ENCODE data around the gene S100A1. TPM values are rescaled to one million over a fixed set of nuclear protein-coding genes. Genes with fewer than 3 reads are reported as not detected.
"Not testable (repeated sequence)": the region's sequence is repeated elsewhere in the genome, so short reads cannot be mapped to it uniquely, and the experiment has no call there.

The S100A1 gene
- total RNA-seq, 1 experiment from 2014 or later: 0.91 TPM

GRCh38 chr1:153630384-153630783 is 2.1 kb downstream of the S100A1 start:
- no peak for DNase-seq (ENCODE audit: low spot score)

DNA sequence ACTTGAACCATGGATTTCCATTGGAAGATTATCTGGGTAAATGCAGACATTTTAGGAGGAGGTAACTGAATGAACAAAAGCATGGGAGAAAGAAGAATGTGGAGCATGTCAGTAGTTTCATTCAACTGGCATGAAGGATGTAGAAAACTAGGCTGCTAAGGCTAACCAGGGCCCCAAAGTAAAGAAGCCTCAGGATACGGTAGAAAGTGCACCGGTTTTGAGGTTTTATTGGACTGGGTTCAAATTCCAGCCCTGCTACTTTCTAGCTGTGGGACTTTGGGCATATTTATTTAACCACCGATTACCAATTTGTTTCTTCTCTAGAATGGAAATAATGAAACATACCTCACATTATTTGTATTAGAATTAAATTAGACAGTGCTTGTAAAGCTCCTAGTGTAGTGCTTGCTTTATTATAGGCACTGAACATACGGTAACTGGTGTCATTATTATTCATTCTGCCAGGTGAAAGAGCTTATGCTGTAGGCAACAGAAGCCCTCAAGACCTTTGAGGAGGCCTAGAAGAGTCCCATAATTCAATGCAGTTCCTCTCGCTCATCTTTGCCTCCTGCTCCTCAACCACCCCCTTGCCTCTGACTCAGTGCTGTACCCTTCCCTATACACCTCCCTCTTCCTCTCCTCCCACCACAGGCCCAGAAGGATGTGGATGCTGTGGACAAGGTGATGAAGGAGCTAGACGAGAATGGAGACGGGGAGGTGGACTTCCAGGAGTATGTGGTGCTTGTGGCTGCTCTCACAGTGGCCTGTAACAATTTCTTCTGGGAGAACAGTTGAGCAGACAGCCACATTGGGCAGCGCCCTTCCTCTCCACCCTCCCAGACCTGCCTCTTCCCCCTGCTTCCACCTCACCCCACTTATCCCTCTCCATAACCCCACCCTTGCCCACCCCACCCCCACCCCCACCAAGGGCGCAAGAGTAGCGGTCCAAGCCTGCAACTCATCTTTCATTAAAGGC is 3.1 kb downstream of the S100A1 start:
- no peak for DNase-seq (ENCODE audit: low spot score)

- no peak for DNase-seq (ENCODE audit: low spot score)
These were observed 5.0 kb downstream of the S100A1 start for GRCh38 chr1:153633161-153633753.

DNA sequence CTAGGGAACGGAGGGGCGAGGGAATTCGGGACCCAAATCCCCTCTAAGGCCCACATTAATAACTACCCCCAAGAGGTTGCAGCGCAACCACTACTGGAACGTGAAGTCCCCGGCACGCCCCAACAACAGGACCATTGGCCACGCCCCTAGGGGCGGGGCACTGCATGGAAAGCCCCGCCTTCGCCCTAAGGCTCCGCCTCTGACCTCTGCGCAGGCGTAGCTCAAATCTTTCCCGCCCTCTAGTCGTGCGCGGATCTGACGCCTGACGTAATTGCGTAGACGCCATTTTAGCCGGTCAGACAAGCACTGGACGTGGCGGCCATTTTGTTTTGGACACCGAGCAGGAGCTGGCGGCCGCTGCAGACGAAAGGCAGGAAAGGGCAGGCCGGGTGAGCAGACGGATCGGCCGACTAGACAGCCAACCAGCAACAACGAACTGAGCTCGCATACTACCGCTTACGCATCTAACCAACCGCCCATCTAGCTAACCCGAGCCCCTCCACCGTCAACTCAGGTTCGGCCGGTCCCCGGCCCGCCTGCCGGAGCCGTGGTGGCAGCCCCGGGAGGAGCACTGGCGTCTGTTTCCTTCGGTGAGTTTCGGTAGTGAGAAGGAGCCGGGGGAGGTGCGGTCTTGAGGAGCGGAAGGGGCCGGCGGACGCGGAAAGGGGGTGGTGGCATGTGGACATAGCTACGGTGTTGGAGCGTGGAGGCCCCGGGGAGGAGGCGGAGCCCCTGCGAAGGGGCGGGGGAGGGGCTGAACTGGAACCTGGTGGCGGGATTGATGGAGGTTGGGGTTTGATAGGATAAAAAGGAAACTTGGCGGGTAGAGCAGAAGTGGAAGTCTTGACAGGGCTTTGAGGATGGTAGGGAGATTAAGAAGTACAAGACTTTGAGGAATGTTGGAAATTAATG is 5.8 kb downstream of the S100A1 start, which contains the start of gene CHTOP:
TSS of gene CHTOP (plus strand) at position 313 of the 912 bp plus-strand sequence. CDS start 2,523 bp downstream, outside the sequence.
- peak; percentile 98 for DNase-seq (ENCODE audit: low spot score)

DNA sequence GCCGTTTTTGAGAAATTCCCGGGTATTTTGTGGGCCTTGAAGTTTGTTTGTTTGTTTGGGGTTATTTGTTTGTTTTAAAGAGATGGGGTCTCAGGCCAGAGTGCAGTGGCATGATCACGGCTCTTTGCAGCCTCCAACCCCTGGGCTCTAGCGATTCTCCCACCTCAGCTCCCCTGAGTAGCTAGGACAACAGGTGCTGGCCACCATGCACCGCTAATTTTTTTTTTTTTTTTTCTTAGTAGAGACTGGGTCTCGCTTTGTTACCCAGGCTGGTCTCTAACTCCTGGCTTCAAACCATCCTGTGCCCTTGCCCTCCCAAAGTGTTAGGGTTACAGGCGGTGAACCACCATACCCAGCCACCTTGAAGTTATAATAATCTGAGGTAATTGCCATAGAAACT is 7.6 kb downstream of the S100A1 start:
- no peak for DNase-seq (ENCODE audit: low spot score)

DNA sequence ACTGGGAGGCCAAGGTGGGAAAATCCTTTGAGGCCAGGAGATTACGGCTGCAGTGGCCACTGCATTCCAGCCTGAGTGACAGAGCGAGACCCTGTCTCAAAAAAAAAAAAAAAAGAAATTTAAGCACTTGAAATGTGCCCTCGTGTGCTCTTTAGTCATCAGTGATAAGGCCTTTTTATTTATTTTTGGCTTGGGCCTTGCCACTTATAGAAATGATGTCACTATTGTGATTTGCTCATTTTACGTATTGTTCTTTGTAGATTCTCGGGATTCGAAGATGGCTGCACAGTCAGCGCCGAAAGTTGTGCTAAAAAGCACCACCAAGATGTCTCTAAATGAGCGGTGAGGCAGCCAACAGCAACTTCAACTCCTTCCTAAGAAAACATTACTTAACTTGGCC is 8.1 kb downstream of the S100A1 start:
- DNase-seq (ENCODE audit: low spot score): no peak

GRCh38 chr1:153638261-153638660 is 10.0 kb downstream of the S100A1 start:
- DNase-seq (ENCODE audit: low spot score): no peak

DNA sequence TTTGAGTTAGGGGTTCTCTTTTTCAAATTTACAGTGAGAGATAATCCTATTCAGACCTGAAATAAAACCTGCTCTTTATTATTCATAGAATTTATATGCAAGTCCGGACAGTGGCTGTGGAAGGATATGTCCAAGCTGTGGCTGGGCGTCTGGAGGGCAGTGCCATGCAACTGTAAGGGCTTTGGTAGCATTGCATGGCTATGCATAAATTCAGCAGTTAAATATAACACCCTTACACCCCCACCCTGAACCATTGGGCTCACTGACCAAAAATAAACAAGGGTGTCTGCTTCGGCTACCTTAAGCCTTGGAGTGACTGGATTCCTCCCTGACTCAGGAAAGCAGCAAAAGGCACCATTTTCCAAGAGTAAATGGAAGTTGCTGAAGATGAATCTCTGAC is 11.0 kb downstream of the S100A1 start:
- DNase-seq (ENCODE audit: low spot score): no peak

- not testable (repeated sequence) for DNase-seq (ENCODE audit: low spot score)
These were observed 12.0 kb downstream of the S100A1 start for GRCh38 chr1:153640213-153640612.

DNA sequence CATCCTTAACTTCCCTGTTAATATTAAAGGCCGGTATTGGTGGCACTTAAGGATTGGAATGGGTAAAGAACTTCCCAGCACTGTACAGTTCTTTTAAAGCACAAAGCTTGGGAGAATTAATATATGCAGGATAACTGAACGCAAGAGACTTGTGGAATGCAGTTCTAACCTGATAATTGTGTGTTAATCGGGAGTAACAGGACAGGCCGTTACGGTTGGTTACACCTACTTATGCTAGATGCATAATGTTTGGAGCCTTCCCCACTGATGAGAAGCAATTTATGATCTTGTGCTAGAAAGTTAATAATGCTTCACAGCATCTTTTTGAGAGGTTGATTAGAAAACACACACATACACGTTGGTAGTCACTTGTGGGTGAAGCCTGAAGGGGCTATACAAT is 12.6 kb downstream of the S100A1 start:
- no peak for DNase-seq (ENCODE audit: low spot score)

DNA sequence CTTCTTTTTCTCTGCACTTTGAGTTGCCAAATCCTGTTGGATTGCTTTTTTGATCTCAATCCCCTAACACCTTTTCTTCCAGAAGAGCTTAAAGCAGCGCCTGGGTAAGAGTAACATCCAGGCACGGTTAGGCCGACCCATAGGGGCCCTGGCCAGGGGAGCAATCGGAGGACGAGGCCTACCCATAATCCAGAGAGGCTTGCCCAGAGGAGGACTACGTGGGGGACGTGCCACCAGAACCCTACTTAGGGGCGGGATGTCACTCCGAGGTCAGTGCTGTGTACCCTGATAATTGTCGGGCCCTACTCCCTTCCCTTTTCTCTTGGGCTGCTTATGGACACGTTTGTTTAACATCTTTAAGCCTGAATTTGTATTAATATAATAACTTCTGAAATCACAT is 13.9 kb downstream of the S100A1 start:
- no peak for DNase-seq (ENCODE audit: low spot score)

DNA sequence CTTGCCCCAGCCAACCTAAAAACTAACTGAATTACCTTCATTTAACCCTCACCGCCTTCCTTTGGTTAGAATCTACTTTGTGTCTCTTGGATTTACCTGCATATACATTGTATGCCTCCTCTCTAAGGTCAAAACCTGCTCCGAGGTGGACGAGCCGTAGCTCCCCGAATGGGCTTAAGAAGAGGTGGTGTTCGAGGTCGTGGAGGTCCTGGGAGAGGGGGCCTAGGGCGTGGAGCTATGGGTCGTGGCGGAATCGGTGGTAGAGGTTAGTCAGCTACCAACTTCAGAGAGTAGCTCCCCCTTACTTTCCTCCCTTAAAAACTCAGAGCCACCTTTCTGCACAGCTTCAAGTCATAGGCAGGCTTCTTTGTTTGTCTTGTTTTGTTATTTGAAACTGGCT is 14.9 kb downstream of the S100A1 start:
- no peak for DNase-seq (ENCODE audit: low spot score)

- DNase-seq (ENCODE audit: low spot score): no peak
These were observed 15.6 kb downstream of the S100A1 start for GRCh38 chr1:153643816-153644215.

GRCh38 chr1:153646672-153647345 is 18.6 kb downstream of the S100A1 start:
- no peak for DNase-seq (ENCODE audit: low spot score)

DNA sequence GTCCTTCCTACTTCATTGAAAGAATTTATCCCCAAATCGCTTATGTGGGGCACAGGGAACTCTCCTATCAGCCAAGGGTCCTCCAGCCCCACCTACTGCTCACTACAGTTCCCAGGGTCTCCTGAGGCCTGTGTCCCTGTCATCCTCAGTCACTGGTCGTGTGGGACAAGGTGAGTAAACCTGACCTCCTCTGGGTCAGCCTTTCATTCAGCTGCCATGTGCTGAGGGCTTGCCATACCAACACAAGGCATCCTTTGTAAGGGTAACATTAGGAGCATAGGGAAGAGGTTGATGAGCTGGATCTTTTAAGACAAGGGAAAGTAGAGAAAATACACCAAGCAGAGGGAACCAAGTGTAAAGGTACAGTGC is 19.1 kb downstream of the S100A1 start:
- no peak for DNase-seq (ENCODE audit: low spot score)

DNA sequence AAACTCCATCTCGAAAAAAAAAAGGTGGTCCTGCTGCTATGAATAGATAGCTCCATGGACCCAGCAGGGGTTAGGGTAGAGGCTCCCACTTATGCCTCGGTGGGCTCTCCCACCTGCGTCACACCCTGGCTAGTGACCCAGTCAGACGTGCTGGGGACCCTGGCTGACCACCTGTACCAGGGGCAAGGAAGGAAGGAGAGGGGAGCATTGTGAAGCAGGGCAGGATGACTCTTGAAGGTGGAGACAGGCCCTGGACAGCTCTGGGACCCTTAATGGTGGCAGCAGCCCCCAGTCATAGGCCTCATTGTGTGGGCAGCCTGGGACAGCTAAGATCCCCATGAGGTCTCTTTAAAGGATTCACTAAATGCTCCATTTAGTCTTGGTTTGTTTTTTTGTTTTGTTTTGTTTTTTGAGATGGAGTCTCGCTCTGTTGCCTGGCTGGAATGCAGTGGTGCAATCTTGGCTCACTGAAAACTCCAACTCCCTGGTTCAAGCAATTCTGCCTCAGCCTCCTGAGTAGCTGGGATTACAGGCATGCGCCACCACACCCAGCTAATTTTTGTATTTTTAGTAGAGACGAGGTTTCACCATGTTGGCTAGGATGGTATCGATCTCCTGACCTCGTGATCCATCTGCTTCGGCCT is 19.9 kb downstream of the S100A1 start:
- DNase-seq (ENCODE audit: low spot score): no peak

GRCh38 chr1:153649137-153649862 is 21.1 kb downstream of the S100A1 start:
- DNase-seq (ENCODE audit: low spot score): no peak

DNA sequence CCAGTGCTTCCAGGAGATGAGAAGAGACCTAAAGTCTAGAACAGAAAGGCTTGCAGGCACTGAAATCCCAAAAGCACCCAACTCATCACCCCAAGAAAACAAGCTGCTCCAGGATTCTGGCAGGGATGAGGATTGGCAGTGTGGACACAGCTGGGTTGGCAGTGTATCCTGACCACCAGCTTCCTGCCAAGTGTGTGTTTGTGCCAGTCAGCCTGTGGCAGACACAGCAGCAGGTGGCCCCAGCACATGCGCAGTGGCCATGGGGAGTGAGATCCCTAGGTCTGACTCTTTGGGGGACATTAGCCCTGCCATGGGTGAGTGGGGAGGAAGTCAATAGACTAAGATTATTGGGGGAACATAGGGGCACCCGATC is 21.6 kb downstream of the S100A1 start:
- no peak for DNase-seq (ENCODE audit: low spot score)

DNA sequence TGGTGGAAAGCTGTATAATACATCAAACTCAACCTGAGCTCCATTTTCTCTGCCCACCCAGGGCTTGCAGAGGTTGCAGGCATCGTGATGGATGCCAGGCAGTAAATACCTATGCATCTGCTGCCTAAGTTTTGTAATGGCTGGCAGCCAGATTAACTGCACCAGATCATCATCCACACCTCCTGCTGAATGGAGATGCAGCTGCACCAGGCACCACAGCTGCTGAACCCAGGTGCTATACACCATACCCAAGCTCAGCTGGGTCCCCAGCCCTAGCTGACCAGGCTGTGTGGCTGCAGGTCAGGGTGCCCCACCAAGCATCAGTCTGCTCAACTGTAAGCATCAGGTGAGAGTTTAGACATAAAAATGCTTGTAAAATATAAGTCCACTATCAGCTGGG is 23.5 kb downstream of the S100A1 start:
- DNase-seq (ENCODE audit: low spot score): no peak

DNA sequence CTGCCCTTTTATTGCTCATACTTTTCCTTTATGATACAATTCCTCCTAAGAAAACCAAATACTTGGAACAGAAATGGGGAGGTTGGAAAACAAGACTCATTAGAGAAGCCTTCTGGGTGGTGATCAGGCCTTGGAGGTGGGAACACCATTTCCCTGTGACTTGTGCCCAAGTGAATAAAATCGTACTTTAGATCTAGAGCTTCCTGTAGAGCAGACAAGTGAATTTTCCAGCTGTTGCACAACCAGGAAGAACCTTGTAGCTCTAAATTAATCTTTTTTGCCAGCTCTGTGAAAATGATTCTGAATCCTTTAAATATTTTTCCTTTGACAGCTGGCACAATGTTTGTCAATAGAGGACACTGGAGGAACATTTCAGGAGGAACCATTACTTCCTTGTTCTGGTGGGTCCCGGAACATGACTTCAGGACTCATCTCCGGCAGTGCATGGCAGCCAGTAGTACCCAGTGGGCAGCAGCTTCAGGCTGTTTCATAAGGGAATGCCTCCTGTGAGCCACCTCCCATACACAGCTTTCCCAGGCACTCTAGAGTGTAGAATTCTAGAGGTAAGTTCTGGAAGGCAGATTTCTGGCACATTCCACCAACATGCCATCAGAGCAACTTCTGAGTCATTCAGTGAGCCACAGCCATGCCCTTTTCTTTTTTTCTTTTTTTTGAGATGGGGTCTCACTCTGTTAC is 24.7 kb downstream of the S100A1 start:
- DNase-seq (ENCODE audit: low spot score): no peak
